Activated CD4-positive, CD25-positive, alpha-beta regulatory T cell (primary cell): ENCODE data around the gene MUC5B.

Experiments
- DNase-seq, 4 experiments: peaks; one replicate each; lab custom pipeline; 2025; lab: John Stamatoyannopoulos, UW

Gene MUC5B

GRCh38 chr11:1310772-1311468 is 88.1 kb downstream of the MUC5B start:
- peak in 3 of 4 experiments; percentile 25 to 40 (median 33) for DNase-seq
